Fibroblast of lung (primary cell): ENCODE data around the gene RNASEH2A.
A peak's percentile ranks its signal among the peaks of the same experiment; 100 is the strongest.

Source experiments
- EZH2 ChIP-seq: IDR thresholded peaks from 2 replicates; pipeline ENCODE4 v1.5.1; 2012; ENCODE audit warnings: low read length, control low read depth, mild to moderate bottlenecking; ENCODE audit errors: missing control alignments
- TF ChIP-seq, protein P1 (sequence below), 2 donors: IDR thresholded peaks in 1 of 2; conservative IDR thresholded peaks in 1 of 2; 1 replicate in 1 of 2; 2 replicates in 1 of 2; pipeline ENCODE4 v1.5.1; 2011 to 2012; ENCODE audit warnings: low read length in 2 of 2, control low read depth in 1 of 2, inconsistent platforms in 1 of 2, low read depth in 1 of 2, mild to moderate bottlenecking in 1 of 2

DNA sequence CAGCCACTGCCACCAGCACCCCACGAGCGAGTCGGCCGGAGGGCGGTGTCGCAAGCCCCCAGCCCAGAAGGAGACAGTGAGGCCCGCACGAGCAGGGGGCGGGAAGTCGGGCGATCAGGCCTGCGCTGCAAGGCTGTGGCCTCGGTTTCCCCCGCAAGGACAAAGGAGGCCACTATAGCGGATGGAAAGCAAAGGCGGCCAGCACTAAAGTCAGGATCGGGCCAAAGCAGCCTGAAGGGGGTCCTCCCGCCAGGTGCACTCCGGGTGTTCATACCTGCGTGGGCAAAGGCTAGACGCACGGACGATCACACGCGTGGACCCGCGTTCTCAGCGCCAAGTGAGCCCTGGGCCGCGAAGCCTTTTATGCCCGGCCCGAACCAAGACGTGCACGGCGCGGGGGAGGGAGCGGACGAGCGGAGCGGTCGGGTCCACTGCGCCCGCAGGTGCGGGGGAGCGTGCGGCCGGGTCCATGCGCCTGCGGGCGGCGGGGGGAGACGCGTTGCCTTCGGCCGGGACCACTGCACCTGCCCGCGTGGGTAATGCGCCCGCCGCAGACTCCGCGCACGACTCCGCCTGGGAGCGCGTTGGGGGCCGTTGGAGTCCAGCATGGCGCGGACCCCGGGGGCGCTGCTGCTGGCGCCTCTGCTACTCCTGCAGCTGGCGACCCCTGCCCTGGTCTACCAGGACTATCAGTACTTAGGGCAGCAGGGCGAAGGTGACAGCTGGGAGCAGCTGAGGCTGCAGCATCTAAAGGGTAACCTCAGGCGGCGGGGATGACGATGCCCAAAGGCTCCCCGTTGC, 4.7 kb upstream of the RNASEH2A start, which contains the start of the genes PRDX2 and THSD8:
- TF ChIP-seq, protein P1, sequence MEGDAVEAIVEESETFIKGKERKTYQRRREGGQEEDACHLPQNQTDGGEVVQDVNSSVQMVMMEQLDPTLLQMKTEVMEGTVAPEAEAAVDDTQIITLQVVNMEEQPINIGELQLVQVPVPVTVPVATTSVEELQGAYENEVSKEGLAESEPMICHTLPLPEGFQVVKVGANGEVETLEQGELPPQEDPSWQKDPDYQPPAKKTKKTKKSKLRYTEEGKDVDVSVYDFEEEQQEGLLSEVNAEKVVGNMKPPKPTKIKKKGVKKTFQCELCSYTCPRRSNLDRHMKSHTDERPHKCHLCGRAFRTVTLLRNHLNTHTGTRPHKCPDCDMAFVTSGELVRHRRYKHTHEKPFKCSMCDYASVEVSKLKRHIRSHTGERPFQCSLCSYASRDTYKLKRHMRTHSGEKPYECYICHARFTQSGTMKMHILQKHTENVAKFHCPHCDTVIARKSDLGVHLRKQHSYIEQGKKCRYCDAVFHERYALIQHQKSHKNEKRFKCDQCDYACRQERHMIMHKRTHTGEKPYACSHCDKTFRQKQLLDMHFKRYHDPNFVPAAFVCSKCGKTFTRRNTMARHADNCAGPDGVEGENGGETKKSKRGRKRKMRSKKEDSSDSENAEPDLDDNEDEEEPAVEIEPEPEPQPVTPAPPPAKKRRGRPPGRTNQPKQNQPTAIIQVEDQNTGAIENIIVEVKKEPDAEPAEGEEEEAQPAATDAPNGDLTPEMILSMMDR (conservative IDR thresholded peaks at IDR 0.05 in 1 of 2, IDR thresholded peaks at IDR 0.05 in 1 of 2; ENCODE audit: low read depth in 1 of 2, low read length in 2 of 2), result peak; percentile 2 to 3
- no peak for TF ChIP-seq EZH2
